HCT116 (cell line): Measurements from ENCODE around the gene CD74. TPM values are rescaled to one million over a fixed set of nuclear protein-coding genes. Genes with fewer than 3 reads are reported as not detected.

Experiments used
- ATAC-seq: fragments of 200-7000 bp; cut with Tn5 transposase; 2 replicates; pipeline ENCODE4 v1.9.1; 2020; ENCODE audit warnings: mild to moderate bottlenecking, moderate library complexity
- BruUV-seq: library from RNA; stranded (reverse); fragments of 400-500 nt; replicated peaks from 2 replicates; lab custom pipeline; 2021; lab: Mats Ljungman, UMichigan
- CTCF ChIA-PET: fragments of 300-600 bp; sonication (Branson Sonifier 250); formaldehyde crosslinking; loops from one replicate; lab custom pipeline; 2021; ENCODE audit warnings: antibody characterized with exemption; lab: Charles Lee
- POLR2A ChIA-PET: fragments of 300-600, 350-600 bp; sonication (Branson Sonifier 250); formaldehyde crosslinking; loops from one replicate; lab custom pipeline; 2021; ENCODE audit warnings: antibody characterized with exemption; lab: Charles Lee
- RAD21 ChIA-PET, 2 experiments: fragments of 300-600 bp; sonication (Branson Sonifier 250); formaldehyde crosslinking; loops; one replicate each; lab custom pipeline; 2023; ENCODE audit warnings: low total read pairs in 2 of 2; ENCODE audit not compliant: uncharacterized antibody in 2 of 2, unreplicated experiment in 2 of 2, low non-redundant PET in 1 of 2; lab: Charles Lee
- DNase-seq: peaks from one replicate; pipeline ENCODE4 v3.0.0-alpha.2; 2010; ENCODE audit warnings: low read depth, low spot score
- H2AFZ ChIP-seq: fragments of 200-600 bp; shearing (Covaris generic), sonication (generic); 2 replicates; pipeline ENCODE4 v1.6.1; 2017; ENCODE audit warnings: low read depth, mixed run types, mixed read lengths, antibody characterized with exemption, low read length; ENCODE audit not compliant: poor library complexity, severe bottlenecking
- H3K27ac ChIP-seq: 2 replicates; pipeline ENCODE4 v1.5.1; 2012; ENCODE audit warnings: low read depth, low read length
- H3K27me3 ChIP-seq: fragments of 200-600 bp; sonication (generic); 2 replicates; pipeline ENCODE4 v1.6.1; 2016; ENCODE audit warnings: mixed run types, low read length, mixed read lengths; ENCODE audit not compliant: insufficient read depth
- H3K36me3 ChIP-seq, 2 experiments: fragments of 200-500 bp in 1 of 2; fragments of 200-600 bp in 1 of 2; sonication (Bioruptor generic) in 1 of 2; sonication (generic) in 1 of 2; 2 replicates each; pipeline versions ENCODE4 v1.5.1 to v1.6.1; 2014 to 2016; ENCODE audit warnings: low read length in 2 of 2, inconsistent platforms in 1 of 2, mixed read lengths in 1 of 2, mixed run types in 1 of 2; ENCODE audit not compliant: insufficient read depth in 2 of 2, control insufficient read depth in 1 of 2
- H3K4me1 ChIP-seq, 2 experiments: fragments of 200-600 bp in 1 of 2; sonication (generic) in 1 of 2; 2 replicates each; pipeline versions ENCODE4 v1.5.1 to v1.6.1; 2012 to 2017; ENCODE audit warnings: low read length in 2 of 2, inconsistent platforms in 1 of 2, mild to moderate bottlenecking in 1 of 2, mixed read lengths in 1 of 2, mixed run types in 1 of 2, moderate library complexity in 1 of 2; ENCODE audit not compliant: insufficient read depth in 2 of 2, control insufficient read depth in 1 of 2
- H3K4me2 ChIP-seq: fragments of 200-600 bp; sonication (generic); 2 replicates; pipeline ENCODE4 v1.6.1; 2017; ENCODE audit warnings: mixed run types, low read length, mixed read lengths
- H3K4me3 ChIP-seq, 2 experiments: fragments of 200-600 bp in 1 of 2; sonication (generic) in 1 of 2; replicated peaks in 1 of 2; 2 replicates each; pipeline ENCODE4 v1.5.1; 2011 to 2016; ENCODE audit warnings: low read length in 2 of 2, control low read depth in 1 of 2, low read depth in 1 of 2, mild to moderate bottlenecking in 1 of 2, mixed read lengths in 1 of 2, mixed run types in 1 of 2
- H3K79me2 ChIP-seq: fragments of 200-600 bp; sonication (generic); 2 replicates; pipeline ENCODE4 v1.6.1; 2017; ENCODE audit warnings: mild to moderate bottlenecking, mixed run types, low read length, moderate library complexity, mixed read lengths; ENCODE audit not compliant: insufficient read depth
- H3K9ac ChIP-seq: fragments of 200-600 bp; sonication (generic); 2 replicates; pipeline ENCODE4 v1.6.1; 2016; ENCODE audit warnings: low read length, mixed read lengths
- H3K9me2 ChIP-seq: fragments of 200-600 bp; sonication (generic), shearing (Covaris generic); 2 replicates; pipeline ENCODE4 v1.6.1; 2017; ENCODE audit warnings: mixed run types, mild to moderate bottlenecking, moderate library complexity; ENCODE audit not compliant: insufficient read depth
- H3K9me3 ChIP-seq, 2 experiments: fragments of 200-500 bp in 1 of 2; fragments of 200-600 bp in 1 of 2; sonication (Bioruptor generic) in 1 of 2; sonication (generic) in 1 of 2; 2 replicates each; pipeline ENCODE4 v1.6.1; 2014 to 2017; ENCODE audit warnings: low read length in 2 of 2, mixed read lengths in 2 of 2, inconsistent platforms in 1 of 2, low read depth in 1 of 2, mild to moderate bottlenecking in 1 of 2, mixed run types in 1 of 2, moderate library complexity in 1 of 2; ENCODE audit not compliant: control insufficient read depth in 1 of 2, insufficient read depth in 1 of 2
- H4K20me1 ChIP-seq: fragments of 200-600 bp; sonication (generic), shearing (Covaris generic); 2 replicates; pipeline ENCODE4 v1.6.1; 2017; ENCODE audit warnings: mixed run types, mild to moderate bottlenecking, moderate library complexity; ENCODE audit not compliant: insufficient read depth
- CBX3 ChIP-seq: IDR thresholded peaks from 2 replicates; pipeline ENCODE4 v1.6.1; 2012; ENCODE audit warnings: low read depth
- CEBPB ChIP-seq: IDR thresholded peaks from 2 replicates; pipeline ENCODE4 v1.6.1; 2012; ENCODE audit warnings: low read depth
- EGR1 ChIP-seq: IDR thresholded peaks from 2 replicates; pipeline ENCODE4 v1.6.1; 2012; ENCODE audit warnings: low read depth
- ELF1 ChIP-seq: IDR thresholded peaks from 2 replicates; pipeline ENCODE4 v1.6.1; 2012; ENCODE audit warnings: low read depth, borderline replicate concordance
- EZH2 ChIP-seq: fragments of 200-600 bp; sonication (generic); IDR thresholded peaks from 2 replicates; pipeline ENCODE4 v1.6.1; 2017; ENCODE audit warnings: antibody characterized with exemption, mixed run types
- EZH2phosphoT487 ChIP-seq: fragments of 200-600 bp; IDR thresholded peaks from 2 replicates; pipeline ENCODE4 v1.6.1; 2018; ENCODE audit warnings: antibody characterized with exemption, borderline replicate concordance
- FOSL1 ChIP-seq: IDR thresholded peaks from 2 replicates; pipeline ENCODE4 v1.6.1; 2012; ENCODE audit warnings: low read depth
- JUND ChIP-seq: IDR thresholded peaks from 2 replicates; pipeline ENCODE4 v1.6.1; 2012
- POLR2A ChIP-seq: IDR thresholded peaks from 2 replicates; pipeline ENCODE4 v1.7.0; 2011; ENCODE audit warnings: borderline replicate concordance; ENCODE audit not compliant: insufficient read depth, insufficient read length; ENCODE audit errors: extremely low read depth
- RAD21 ChIP-seq: IDR thresholded peaks from 2 replicates; pipeline ENCODE4 v1.6.1; 2012; ENCODE audit warnings: low read depth, mild to moderate bottlenecking
- SIN3A ChIP-seq: IDR thresholded peaks from 2 replicates; pipeline ENCODE4 v1.6.1; 2012; ENCODE audit warnings: low read depth
- SRF ChIP-seq: IDR thresholded peaks from 2 replicates; pipeline ENCODE4 v1.6.1; 2012; ENCODE audit warnings: low read depth
- YY1 ChIP-seq: IDR thresholded peaks from 2 replicates; pipeline ENCODE4 v1.6.1; 2011; ENCODE audit warnings: low read length, low read depth, moderate library complexity, mild to moderate bottlenecking; ENCODE audit not compliant: insufficient replicate concordance; ENCODE audit errors: extremely low read depth
- ZFX ChIP-seq: fragments of 450-650 bp; IDR thresholded peaks from 2 replicates; pipeline ENCODE4 v1.6.1; 2017
- intact Hi-C: fragments of 100-400 bp; cut with micrococcal nuclease; formaldehyde crosslinking; loops from 2 replicates; pipeline ENCODE4 v1.10.0; 2022
- total RNA-seq: library from RNA; stranded (reverse); gene quantifications from one replicate; pipeline ENCODE4 v1.2.1, GENCODE V29; 2021; ENCODE audit not compliant: unreplicated experiment
- TF ChIP-seq, protein P1 (sequence below): IDR thresholded peaks from 2 replicates; pipeline ENCODE4 v1.6.1; 2012
- TF ChIP-seq, protein P2 (sequence below): IDR thresholded peaks from 2 replicates; pipeline ENCODE4 v1.6.1; 2011; ENCODE audit warnings: mild to moderate bottlenecking, low read length, moderate library complexity; ENCODE audit not compliant: insufficient replicate concordance; ENCODE audit errors: extremely low read depth
- TF ChIP-seq, protein P3 (sequence below): IDR thresholded peaks from 2 replicates; pipeline ENCODE4 v1.6.1; 2012; ENCODE audit warnings: low read depth

CD74 gene
- total RNA-seq, 1 experiment from 2014 or later: 8.9 TPM

DNA sequence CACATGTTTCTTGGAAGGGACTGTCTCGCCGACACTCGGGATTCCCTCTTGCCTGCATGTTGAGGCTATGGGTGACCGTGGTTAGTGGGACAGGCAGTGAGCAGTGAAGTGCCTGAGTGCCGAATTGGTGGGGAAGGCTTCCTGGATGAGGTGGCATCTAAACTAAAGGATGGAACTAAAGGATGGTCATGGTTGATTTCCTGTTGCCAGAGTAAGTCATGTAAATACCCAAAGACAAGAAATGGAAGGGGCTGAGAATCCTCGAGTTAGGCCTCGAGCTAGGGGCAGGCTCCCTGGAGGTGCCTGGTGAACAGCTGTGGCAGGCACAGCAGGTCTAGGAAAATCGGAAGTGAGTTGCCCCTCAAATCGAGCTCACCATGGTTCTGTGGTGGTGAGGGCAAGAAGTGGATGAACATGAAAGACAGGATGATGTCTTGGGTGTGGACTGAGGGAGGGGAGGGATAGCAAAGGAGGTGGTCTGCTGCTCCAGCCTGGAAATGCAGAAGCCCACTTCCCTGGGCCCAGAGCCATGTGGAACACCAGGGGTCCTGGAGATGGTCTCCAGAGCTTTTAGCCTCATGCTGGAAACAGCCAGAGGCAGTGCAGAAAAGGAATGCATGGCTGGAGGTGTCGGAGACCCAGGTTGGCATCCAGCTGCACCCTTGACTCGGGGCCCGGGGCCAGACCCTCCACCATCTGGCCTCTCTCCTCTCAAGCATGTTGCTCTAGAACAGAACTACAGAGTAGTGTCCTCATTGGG, 12.2 kb downstream of the CD74 start:
- POLR2A ChIA-PET: no interaction called here
- H3K9me2 ChIP-seq: no peaks in the 10 kb centered on the region
- intact Hi-C loops: no loop called here
- no peaks in the 10 kb centered on the region for H4K20me1 ChIP-seq
- no peak overlapping the region for H3K4me2 ChIP-seq
- DNase-seq: no peak
- BruUV-seq: no TSS peak
- H3K4me3 ChIP-seq: no peak overlapping the region
- CTCF ChIA-PET: no interaction called here
- no peaks in the 10 kb centered on the region for H3K79me2 ChIP-seq
- ATAC-seq: no peak
- H3K4me1 ChIP-seq: no peaks in the 10 kb centered on the region
- no peaks in the 10 kb centered on the region for H3K27me3 ChIP-seq
- H3K27ac ChIP-seq: no peak overlapping the region
- RAD21 ChIA-PET: no interaction called here
- H3K9me3 ChIP-seq: no peaks in the 10 kb centered on the region
- no peak overlapping the region for H2AFZ ChIP-seq
- TF ChIP-seq YY1 (no peak), JUND (no peak), RAD21 (no peak), FOSL1 (no peak), SRF (no peak), EGR1 (no peak), ZFX (no peak), CBX3 (no peak), EZH2phosphoT487 (no peak), POLR2A (no peak), CEBPB (no peak), ELF1 (no peak), SIN3A (no peak), EZH2 (no peak)
- TF ChIP-seq, protein P1, sequence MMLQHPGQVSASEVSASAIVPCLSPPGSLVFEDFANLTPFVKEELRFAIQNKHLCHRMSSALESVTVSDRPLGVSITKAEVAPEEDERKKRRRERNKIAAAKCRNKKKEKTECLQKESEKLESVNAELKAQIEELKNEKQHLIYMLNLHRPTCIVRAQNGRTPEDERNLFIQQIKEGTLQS: no peak
- TF ChIP-seq, protein P2, sequence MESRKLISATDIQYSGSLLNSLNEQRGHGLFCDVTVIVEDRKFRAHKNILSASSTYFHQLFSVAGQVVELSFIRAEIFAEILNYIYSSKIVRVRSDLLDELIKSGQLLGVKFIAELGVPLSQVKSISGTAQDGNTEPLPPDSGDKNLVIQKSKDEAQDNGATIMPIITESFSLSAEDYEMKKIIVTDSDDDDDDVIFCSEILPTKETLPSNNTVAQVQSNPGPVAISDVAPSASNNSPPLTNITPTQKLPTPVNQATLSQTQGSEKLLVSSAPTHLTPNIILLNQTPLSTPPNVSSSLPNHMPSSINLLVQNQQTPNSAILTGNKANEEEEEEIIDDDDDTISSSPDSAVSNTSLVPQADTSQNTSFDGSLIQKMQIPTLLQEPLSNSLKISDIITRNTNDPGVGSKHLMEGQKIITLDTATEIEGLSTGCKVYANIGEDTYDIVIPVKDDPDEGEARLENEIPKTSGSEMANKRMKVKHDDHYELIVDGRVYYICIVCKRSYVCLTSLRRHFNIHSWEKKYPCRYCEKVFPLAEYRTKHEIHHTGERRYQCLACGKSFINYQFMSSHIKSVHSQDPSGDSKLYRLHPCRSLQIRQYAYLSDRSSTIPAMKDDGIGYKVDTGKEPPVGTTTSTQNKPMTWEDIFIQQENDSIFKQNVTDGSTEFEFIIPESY: no peak
- TF ChIP-seq, protein P3, sequence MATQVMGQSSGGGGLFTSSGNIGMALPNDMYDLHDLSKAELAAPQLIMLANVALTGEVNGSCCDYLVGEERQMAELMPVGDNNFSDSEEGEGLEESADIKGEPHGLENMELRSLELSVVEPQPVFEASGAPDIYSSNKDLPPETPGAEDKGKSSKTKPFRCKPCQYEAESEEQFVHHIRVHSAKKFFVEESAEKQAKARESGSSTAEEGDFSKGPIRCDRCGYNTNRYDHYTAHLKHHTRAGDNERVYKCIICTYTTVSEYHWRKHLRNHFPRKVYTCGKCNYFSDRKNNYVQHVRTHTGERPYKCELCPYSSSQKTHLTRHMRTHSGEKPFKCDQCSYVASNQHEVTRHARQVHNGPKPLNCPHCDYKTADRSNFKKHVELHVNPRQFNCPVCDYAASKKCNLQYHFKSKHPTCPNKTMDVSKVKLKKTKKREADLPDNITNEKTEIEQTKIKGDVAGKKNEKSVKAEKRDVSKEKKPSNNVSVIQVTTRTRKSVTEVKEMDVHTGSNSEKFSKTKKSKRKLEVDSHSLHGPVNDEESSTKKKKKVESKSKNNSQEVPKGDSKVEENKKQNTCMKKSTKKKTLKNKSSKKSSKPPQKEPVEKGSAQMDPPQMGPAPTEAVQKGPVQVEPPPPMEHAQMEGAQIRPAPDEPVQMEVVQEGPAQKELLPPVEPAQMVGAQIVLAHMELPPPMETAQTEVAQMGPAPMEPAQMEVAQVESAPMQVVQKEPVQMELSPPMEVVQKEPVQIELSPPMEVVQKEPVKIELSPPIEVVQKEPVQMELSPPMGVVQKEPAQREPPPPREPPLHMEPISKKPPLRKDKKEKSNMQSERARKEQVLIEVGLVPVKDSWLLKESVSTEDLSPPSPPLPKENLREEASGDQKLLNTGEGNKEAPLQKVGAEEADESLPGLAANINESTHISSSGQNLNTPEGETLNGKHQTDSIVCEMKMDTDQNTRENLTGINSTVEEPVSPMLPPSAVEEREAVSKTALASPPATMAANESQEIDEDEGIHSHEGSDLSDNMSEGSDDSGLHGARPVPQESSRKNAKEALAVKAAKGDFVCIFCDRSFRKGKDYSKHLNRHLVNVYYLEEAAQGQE: no peak
- no peak overlapping the region for H3K9ac ChIP-seq
- H3K36me3 ChIP-seq: peaks cover 24 to 32% of the 10 kb centered on the region in 2 experiments; a peak in 3 of 4 replicates
